Vagina (tissue), 2 donors: ENCODE results near the gene SH3D19.

ENCODE experiments used
- POLR2A ChIP-seq, 2 donors: fragments of 450-650 bp; IDR thresholded peaks; one replicate each; pipeline ENCODE4 v1.6.1; 2017; ENCODE audit warnings: antibody characterized with exemption in 2 of 2, mild to moderate bottlenecking in 2 of 2, moderate library complexity in 2 of 2
- POLR2AphosphoS5 ChIP-seq, 2 donors: sonication (generic); formaldehyde crosslinking; IDR thresholded peaks; one replicate each; pipeline ENCODE4 v1.9.0; 2017; ENCODE audit warnings: antibody characterized with exemption in 2 of 2, mild to moderate bottlenecking in 2 of 2, low read depth in 1 of 2; ENCODE audit not compliant: insufficient read depth in 1 of 2

DNA sequence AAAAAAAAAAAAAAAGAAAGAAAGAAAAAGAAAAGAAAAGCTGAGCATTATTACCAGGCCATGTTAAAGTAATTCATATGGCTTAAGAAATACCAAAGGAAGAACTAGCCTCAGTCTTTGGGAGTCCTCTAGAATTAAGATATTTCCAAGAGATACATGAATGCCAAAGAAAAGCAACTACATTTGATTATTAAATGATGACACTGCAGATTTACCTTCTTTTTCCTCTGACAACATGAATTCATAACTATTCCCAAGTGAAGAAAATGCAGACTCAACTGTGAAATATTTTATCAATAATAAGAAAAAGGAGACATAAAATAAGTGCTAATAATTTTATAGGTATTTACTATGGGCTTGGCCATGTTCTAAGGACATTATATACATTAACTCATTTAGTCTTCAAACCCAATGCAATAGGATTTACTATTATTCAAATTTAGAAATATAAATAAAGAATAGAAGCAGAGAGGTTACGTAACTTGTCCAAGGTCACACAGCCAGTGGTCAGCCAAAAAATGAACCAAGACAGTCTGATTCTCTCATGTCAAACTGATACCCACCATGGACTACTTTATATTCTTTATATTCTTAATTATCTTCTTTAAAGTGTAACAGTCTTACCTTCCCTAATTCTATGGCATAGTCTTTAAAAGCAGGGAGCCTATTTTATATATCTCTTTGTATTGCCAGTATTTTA is 6.9 kb downstream of the SH3D19 start:
- no peak for TF ChIP-seq POLR2A (IDR thresholded peaks at IDR 0.05)
- no peak for TF ChIP-seq POLR2AphosphoS5 (IDR thresholded peaks at IDR 0.05; ENCODE audit: insufficient read depth in 1 of 2, low read depth in 1 of 2)
